ENCODE measurements around the gene PKP4. TPM values are rescaled to one million over a fixed set of nuclear protein-coding genes. Genes with fewer than 3 reads are reported as not detected.

PKP4 gene
- polyA plus RNA-seq, 1 donor = 26.7 TPM

DNA sequence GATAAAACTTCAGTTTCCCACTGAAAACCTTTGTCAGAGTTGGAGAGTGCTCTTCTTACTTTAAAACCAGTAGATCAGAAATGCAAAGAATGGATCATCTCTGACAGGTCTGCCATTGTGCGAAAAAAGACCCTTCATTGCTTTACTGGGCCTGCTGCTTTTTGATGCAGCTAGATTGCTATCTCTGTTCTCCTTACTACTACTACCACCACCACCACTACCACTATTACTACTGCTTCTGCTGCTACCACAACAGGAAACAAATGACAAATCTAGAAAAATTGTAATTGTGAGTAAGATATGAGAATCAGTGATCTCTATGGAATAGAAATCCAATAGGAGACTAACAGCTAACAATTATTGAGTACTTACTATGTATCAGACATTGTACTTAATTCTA lies 85.8 kb downstream of the PKP4 start:
- no peak for DNase-seq

DNA sequence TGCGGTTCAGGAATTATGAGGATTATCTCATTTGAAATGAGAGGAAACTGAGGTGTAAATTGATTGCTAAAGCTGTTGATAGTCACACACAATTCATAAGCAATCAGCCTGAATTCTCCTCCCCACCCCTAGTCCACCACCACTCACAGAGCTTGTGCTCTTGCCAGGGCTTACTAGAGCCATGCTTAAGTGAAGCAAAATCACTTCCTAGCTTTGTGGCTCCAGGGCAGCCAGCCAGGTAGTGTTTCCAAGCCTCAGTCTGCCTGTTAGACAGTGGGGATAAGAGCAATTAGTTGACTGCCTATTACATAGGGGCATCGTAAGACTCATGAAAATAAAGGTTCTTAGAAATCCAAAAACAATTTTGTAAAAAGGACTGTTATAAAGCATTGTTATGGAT lies 87.2 kb downstream of the PKP4 start:
- DNase-seq = no peak

GRCh38 chr2:158544998-158545397 lies 88.2 kb downstream of the PKP4 start:
- no peak for DNase-seq

- DNase-seq = no peak
Observed at GRCh38 chr2:158546412-158547144, 89.8 kb downstream of the PKP4 start.

DNA sequence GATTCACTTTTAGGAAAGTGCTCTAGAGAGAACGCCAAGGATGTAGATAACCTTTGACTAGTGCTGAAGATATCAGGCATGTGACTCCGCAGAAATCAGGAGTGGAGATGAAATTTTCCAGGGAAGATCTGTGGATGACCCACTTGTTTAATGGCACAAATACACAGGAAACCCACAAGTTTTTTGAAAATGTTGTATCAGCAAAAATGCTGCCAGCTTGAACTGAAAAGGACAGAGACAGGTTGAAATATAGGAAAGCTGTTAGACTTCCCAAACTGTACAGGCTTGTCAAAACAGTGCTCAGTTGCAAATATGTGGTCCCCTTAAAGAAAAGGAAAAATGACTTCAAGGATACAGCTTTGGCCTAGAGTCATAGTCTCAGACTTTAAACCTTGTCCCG lies 96.5 kb downstream of the PKP4 start:
- DNase-seq = no peak

GRCh38 chr2:158554996-158555395 lies 98.2 kb downstream of the PKP4 start:
- no peak for DNase-seq

GRCh38 chr2:158556124-158556523 lies 99.4 kb downstream of the PKP4 start:
- no peak for DNase-seq

- DNase-seq = no peak
Observed at GRCh38 chr2:158557752-158558151, 101.0 kb downstream of the PKP4 start.

DNA sequence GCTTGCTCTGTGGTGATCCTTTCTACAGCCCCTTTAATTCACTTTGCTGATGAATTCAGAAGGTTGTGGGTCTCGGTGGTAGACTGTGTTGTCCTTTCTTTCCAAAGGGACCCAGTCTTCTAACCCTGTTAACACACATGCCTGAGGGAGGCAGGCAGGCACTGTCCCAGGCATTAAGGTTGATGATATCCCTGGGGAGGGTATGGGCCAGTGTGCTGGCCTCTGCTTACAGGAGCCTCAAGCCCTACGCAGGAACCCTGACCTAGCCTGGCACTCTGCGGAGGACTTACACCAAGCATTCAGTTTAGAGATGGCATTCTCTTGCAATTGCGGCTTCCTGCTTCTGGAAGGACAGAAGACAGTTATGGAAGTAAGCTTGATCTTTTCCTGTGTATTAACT lies 102.5 kb downstream of the PKP4 start:
- no peak for DNase-seq

- no peak for DNase-seq
Observed at GRCh38 chr2:158560259-158560658, 103.5 kb downstream of the PKP4 start.

DNA sequence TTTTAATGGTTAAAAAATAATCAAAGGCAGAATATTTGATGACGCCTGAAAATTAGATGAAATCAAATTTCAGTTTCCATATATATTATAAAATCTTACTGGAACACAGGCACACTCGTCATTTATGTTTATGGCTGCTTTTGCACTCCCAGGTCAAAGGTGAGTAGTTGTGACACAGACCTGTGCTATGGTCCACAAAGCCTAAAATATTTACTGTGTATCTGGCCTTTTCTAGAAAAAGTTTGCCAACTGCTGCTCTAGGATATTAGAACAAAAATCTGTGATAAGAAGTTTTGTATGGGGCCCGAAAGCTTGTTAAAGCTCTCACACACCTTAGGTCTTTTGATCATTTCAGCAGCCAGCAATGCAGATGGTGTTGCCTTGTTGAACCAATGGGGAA lies 104.3 kb downstream of the PKP4 start:
- no peak for DNase-seq

DNA sequence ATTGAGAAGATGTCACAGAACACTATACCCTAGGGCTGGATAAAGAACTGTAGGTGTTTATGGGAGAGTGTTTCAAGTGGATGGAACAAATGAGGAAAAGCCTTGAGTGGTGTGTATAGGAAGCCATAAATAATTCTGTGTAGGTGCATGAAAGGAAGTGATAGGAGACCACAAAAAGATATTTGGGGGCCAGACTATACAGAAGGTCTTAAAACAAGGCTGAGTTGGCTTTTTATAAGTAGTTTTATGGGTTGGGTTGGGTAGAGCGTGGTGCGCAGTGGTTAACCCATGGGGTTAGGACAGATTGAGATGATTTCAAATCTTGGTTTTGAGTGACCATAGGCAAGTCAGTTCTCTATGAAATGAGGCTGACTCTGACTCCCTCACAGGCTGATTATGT lies 110.5 kb downstream of the PKP4 start:
- no peak for DNase-seq

DNA sequence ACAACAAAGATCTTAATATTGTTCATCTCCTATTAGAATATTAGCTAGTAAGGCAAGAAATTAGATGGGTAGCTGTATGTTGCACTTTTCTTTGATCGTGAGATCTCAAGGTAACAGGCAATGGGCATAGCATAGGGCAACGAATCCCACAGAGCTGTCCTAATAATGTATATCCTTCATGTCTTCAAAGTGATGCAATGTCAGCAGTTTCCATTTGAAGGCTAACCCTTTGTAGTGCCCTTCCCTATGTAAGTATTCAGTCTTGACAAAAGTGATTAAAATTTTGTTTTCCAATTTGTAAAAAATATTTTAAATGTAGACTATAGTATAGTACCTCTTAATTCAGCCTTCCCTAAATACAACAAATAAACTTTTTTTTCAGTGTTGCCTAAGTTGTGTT lies 112.5 kb downstream of the PKP4 start:
- no peak for DNase-seq

GRCh38 chr2:158570869-158571268 lies 114.1 kb downstream of the PKP4 start:
- DNase-seq = no peak

GRCh38 chr2:158573739-158574138 lies 117.0 kb downstream of the PKP4 start:
- no peak for DNase-seq

DNA sequence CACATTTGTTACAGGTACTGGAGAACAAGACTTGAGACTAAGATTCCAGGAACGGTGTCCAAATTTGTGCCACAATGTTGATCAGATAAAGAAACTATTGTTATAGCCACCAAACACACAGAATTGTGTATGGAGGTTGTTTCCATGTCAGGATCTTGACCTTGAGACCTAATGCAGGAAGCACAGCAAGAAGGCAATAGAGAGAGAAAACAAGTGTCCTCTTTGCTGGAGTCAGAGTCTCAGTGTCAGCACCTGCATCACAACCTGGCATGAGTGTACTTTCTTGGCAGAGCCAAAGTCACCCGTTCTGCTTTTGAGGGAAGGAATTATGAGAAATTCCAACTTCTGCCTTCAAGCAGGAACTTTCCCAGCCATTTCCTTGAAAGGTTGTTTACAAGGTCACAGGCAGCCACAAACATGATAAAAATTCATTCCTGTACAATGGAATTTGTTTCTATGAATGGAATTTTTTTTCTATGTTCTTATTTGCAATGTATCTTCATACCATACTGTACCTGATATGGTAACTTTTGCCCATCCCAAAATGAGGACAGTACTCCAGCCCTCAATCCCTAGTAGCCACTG lies 118.4 kb downstream of the PKP4 start:
- DNase-seq = no peak

- no peak for DNase-seq
Observed at GRCh38 chr2:158577141-158577540, 120.4 kb downstream of the PKP4 start.

DNA sequence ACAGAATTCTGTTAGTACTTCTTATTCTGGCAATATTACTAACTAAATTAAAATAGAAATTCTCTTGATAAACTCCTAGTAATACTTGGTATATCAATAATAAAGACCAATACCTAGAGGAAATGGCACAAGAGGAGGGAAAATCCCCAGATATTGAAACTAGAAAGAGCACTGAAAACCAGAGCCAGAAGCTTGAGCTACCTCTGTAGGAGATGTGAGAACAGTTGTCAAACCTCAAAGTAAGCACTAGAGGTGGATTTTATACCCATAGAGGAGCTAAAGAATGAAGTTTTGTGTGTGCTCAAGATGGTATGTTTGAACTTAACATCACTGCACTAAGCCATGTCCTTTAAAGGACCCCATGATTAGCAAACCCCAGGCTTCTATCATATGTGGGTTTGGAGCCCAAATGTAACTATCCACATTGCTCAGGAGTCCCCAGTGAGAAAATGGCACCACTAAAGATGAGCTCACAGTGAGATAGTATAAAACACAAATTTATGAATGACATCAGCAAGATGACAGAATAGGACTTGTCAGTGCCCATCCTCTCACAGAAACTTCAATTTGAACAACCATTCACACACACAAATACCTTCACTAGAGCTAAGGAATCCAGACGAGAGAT lies 122.1 kb downstream of the PKP4 start:
- no peak for DNase-seq

DNA sequence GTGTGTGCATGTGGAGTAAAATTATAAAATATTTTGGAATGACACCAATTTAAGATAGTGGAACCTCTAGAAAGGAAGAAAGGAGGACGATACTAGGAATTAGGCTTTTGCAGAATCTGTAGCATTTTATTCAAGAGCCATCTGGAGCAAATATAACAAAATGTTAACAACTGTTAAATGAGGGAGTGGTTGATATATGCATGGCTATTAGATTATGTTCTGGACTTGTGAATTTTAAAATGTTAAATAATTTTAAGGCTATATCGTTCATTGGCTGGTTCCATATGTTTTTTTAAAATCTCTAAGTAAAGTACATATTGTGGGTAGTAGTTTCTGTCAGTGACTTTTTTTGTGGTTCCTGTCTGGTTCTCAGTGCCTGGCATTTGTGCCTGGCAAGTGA lies 123.2 kb downstream of the PKP4 start:
- DNase-seq = no peak

- no peak for DNase-seq
Observed at GRCh38 chr2:158580760-158581159, 124.0 kb downstream of the PKP4 start.

DNA sequence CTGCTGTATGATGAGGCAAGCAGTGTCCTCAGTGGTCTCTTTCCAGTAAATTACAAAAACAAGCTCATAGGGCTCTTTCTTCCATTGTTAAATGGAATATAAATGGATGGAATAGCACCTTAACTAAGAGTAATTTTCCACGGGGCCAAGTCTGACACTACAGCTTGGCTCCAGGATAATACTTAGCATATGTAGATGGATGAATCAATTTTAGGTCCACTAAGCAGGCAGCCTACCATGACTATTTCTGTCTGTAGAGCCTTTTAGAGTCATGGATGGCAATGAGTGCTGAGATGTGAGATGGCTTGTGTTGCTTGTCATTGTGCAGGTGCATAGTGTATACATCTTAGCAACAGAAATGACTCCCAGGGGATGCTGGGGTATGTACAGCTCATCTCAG lies 125.9 kb downstream of the PKP4 start:
- DNase-seq = no peak

- DNase-seq = no peak
Observed at GRCh38 chr2:158583923-158584322, 127.2 kb downstream of the PKP4 start.

- DNase-seq = no peak
Observed at GRCh38 chr2:158586491-158586890, 129.7 kb downstream of the PKP4 start.

GRCh38 chr2:158589303-158589702 lies 132.6 kb downstream of the PKP4 start:
- DNase-seq = no peak

Measured in hindlimb muscle (tissue), 1 donor.